ENCODE results near the gene PRSS21. TPM values are rescaled to one million over a fixed set of nuclear protein-coding genes. Genes with fewer than 3 reads are reported as not detected.

The PRSS21 gene
- total RNA-seq, 2 donors from 2014 or later, result 0.53 to 21.5 TPM

GRCh38 chr16:2828876-2829430 is 11.9 kb downstream of the PRSS21 start:
- ATAC-seq, result no peak
- Mint-ChIP-seq H3K4me1 (ENCODE audit: low read depth in 2 of 2) (peaks cover 0 to 12% of the 10 kb centered on the region in 2 donors), H3K36me3 (no peaks in the 10 kb centered on the region), H3K9me3 (no peaks in the 10 kb centered on the region), H3K4me3 (no peak overlapping the region), H3K27me3 (no peaks in the 10 kb centered on the region), H3K27ac (no peak overlapping the region)
- DNase-seq (ENCODE audit: low spot score), result no peak

GRCh38 chr16:2829501-2830354 is 12.7 kb downstream of the PRSS21 start, which contains the start of gene ZG16B:
Gene ZG16B, plus strand, starts transcription at chr16:2830303. Its CDS starts 139 bp downstream, at chr16:2830442.
- ATAC-seq (peak; percentile 42 to 78), DNase-seq (ENCODE audit: low spot score) (peak; percentile 57)
- Mint-ChIP-seq H3K9me3 (no peaks in the 10 kb centered on the region), H3K27ac (peak within 1 kb of the TSS in 1 of 2 donors; percentile 74), H3K27me3 (no peaks in the 10 kb centered on the region), H3K4me1 (ENCODE audit: low read depth in 2 of 2) (peaks cover 0 to 15% of the 10 kb centered on the region in 2 donors), H3K4me3 (no peak within 1 kb of the TSS), H3K36me3 (no peaks in the 10 kb centered on the region)

GRCh38 chr16:2830355-2830695 is 13.3 kb downstream of the PRSS21 start:
- Mint-ChIP-seq H3K36me3 (no peaks in the 10 kb centered on the region), H3K9me3 (no peaks in the 10 kb centered on the region), H3K4me1 (ENCODE audit: low read depth in 2 of 2) (peaks cover 0 to 19% of the 10 kb centered on the region in 2 donors), H3K27me3 (no peaks in the 10 kb centered on the region), H3K4me3 (no peak overlapping the region), H3K27ac (peak overlapping the region in 1 of 2 donors; percentile 74)
- ATAC-seq, result no peak
- DNase-seq (ENCODE audit: low spot score), result no peak

GRCh38 chr16:2831203-2831602 is 14.2 kb downstream of the PRSS21 start:
- ATAC-seq (no peak), DNase-seq (ENCODE audit: low spot score) (peak; percentile 57)
- peak overlapping the region in 1 of 2 donors; percentile 74 for H3K27ac Mint-ChIP-seq
- no peaks in the 10 kb centered on the region for H3K36me3 Mint-ChIP-seq
- H3K27me3 Mint-ChIP-seq, result no peaks in the 10 kb centered on the region
- H3K4me1 Mint-ChIP-seq (ENCODE audit: low read depth in 2 of 2), result peaks cover 0 to 26% of the 10 kb centered on the region in 2 donors
- H3K9me3 Mint-ChIP-seq, result no peaks in the 10 kb centered on the region
- H3K4me3 Mint-ChIP-seq, result no peak overlapping the region

GRCh38 chr16:2833776-2834175 is 16.7 kb downstream of the PRSS21 start:
- no peaks in the 10 kb centered on the region for H3K9me3 Mint-ChIP-seq
- DNase-seq (ENCODE audit: low spot score), result peak; percentile 45
- H3K4me3 Mint-ChIP-seq, result no peak overlapping the region
- H3K27me3 Mint-ChIP-seq, result no peaks in the 10 kb centered on the region
- no peak overlapping the region for H3K27ac Mint-ChIP-seq
- no peaks in the 10 kb centered on the region for H3K36me3 Mint-ChIP-seq
- H3K4me1 Mint-ChIP-seq (ENCODE audit: low read depth in 2 of 2), result peaks cover 15 to 42% of the 10 kb centered on the region in 2 donors
- no peak for ATAC-seq

- no peak for DNase-seq (ENCODE audit: low spot score)
- Mint-ChIP-seq H3K9me3 (no peaks in the 10 kb centered on the region), H3K27me3 (no peaks in the 10 kb centered on the region), H3K4me1 (ENCODE audit: low read depth in 2 of 2) (peaks cover 27 to 49% of the 10 kb centered on the region in 2 donors), H3K36me3 (no peaks in the 10 kb centered on the region), H3K4me3 (no peak overlapping the region), H3K27ac (peak overlapping the region in 1 of 2 donors; percentile 62)
- no peak for ATAC-seq
Observed at GRCh38 chr16:2834968-2835367, 17.9 kb downstream of the PRSS21 start.

- H3K27me3 Mint-ChIP-seq, result no peaks in the 10 kb centered on the region
- DNase-seq (ENCODE audit: low spot score) (no peak), ATAC-seq (no peak)
- peaks cover 29 to 48% of the 10 kb centered on the region in 2 donors for H3K4me1 Mint-ChIP-seq (ENCODE audit: low read depth in 2 of 2)
- no peak overlapping the region for H3K4me3 Mint-ChIP-seq
- no peaks in the 10 kb centered on the region for H3K36me3 Mint-ChIP-seq
- no peak overlapping the region for H3K27ac Mint-ChIP-seq
- H3K9me3 Mint-ChIP-seq, result no peaks in the 10 kb centered on the region
Observed at GRCh38 chr16:2835638-2836493, 18.8 kb downstream of the PRSS21 start.

- Mint-ChIP-seq H3K27me3 (no peaks in the 10 kb centered on the region), H3K4me1 (ENCODE audit: low read depth in 2 of 2) (peaks cover 29 to 47% of the 10 kb centered on the region in 2 donors), H3K36me3 (no peaks in the 10 kb centered on the region), H3K27ac (peak overlapping the region; percentile 1 to 8), H3K9me3 (no peaks in the 10 kb centered on the region), H3K4me3 (no peak overlapping the region)
- DNase-seq (ENCODE audit: low spot score) (no peak), ATAC-seq (no peak)
Observed at GRCh38 chr16:2836646-2837508, 19.8 kb downstream of the PRSS21 start.

GRCh38 chr16:2838928-2839327 is 21.9 kb downstream of the PRSS21 start:
- ATAC-seq (peak in 1 of 2 donors; percentile 32), DNase-seq (ENCODE audit: low spot score) (peak; percentile 66)
- Mint-ChIP-seq H3K27me3 (no peaks in the 10 kb centered on the region), H3K4me3 (no peak overlapping the region), H3K4me1 (ENCODE audit: low read depth in 2 of 2) (peaks cover 37 to 48% of the 10 kb centered on the region in 2 donors), H3K9me3 (no peaks in the 10 kb centered on the region), H3K36me3 (no peaks in the 10 kb centered on the region), H3K27ac (peak overlapping the region; percentile 64 to 65)

- peak overlapping the region; percentile 42 for H3K4me3 Mint-ChIP-seq
- H3K27me3 Mint-ChIP-seq, result no peaks in the 10 kb centered on the region
- DNase-seq (ENCODE audit: low spot score) (peak; percentile 51), ATAC-seq (no peak)
- H3K27ac Mint-ChIP-seq, result peak overlapping the region; percentile 64 to 65
- H3K9me3 Mint-ChIP-seq, result no peaks in the 10 kb centered on the region
- H3K4me1 Mint-ChIP-seq (ENCODE audit: low read depth in 2 of 2), result peaks cover 40 to 47% of the 10 kb centered on the region in 2 donors
- no peaks in the 10 kb centered on the region for H3K36me3 Mint-ChIP-seq
Observed at GRCh38 chr16:2839650-2840450, 22.8 kb downstream of the PRSS21 start.

- ATAC-seq, result no peak
- Mint-ChIP-seq H3K36me3 (no peaks in the 10 kb centered on the region), H3K4me1 (ENCODE audit: low read depth in 2 of 2) (peaks cover 45% of the 10 kb centered on the region in 2 donors), H3K27me3 (no peaks in the 10 kb centered on the region), H3K9me3 (no peaks in the 10 kb centered on the region), H3K27ac (peak overlapping the region; percentile 93 to 96), H3K4me3 (peak overlapping the region; percentile 93)
- DNase-seq (ENCODE audit: low spot score), result peak; percentile 83
Observed at GRCh38 chr16:2840914-2841313, 23.9 kb downstream of the PRSS21 start.

GRCh38 chr16:2841606-2842339 is 24.7 kb downstream of the PRSS21 start:
- peak; percentile 90 for DNase-seq (ENCODE audit: low spot score)
- H3K27me3 Mint-ChIP-seq, result no peaks in the 10 kb centered on the region
- no peaks in the 10 kb centered on the region for H3K36me3 Mint-ChIP-seq
- no peaks in the 10 kb centered on the region for H3K9me3 Mint-ChIP-seq
- peak overlapping the region; percentile 93 for H3K4me3 Mint-ChIP-seq
- ATAC-seq, result peak; percentile 82 to 91
- H3K4me1 Mint-ChIP-seq (ENCODE audit: low read depth in 2 of 2), result peaks cover 48 to 49% of the 10 kb centered on the region in 2 donors
- H3K27ac Mint-ChIP-seq, result peak overlapping the region; percentile 93 to 96
